ENCODE data around the gene PPIB. TPM values are rescaled to one million over a fixed set of nuclear protein-coding genes. Genes with fewer than 3 reads are reported as not detected.
"Not testable (repeated sequence)": the region's sequence is repeated elsewhere in the genome, so short reads cannot be mapped to it uniquely, and the experiment has no call there.

Gene PPIB
- total and polyA plus RNA-seq, 4 experiments from 2014 or later = 247 to 730 (median 443) TPM

- Histone ChIP-seq H3K27ac (ENCODE audit: low read depth, low read length) (no peak overlapping the region), H3K27me3 (ENCODE audit: insufficient read depth, low read length) (no peaks in the 10 kb centered on the region), H3K9me3 (ENCODE audit: control insufficient read depth in 1 of 2, low read length in 2 of 2) (no peaks in the 10 kb centered on the region), H3K4me3 (ENCODE audit: low read length in 2 of 2) (no peak overlapping the region), H3K36me3 (ENCODE audit: insufficient read depth, low read length) (peaks cover 87% of the 10 kb centered on the region), H3K4me1 (ENCODE audit: insufficient read depth, low read length) (no peaks in the 10 kb centered on the region)
- ChIA-PET POLR2A (ENCODE audit: partially characterized antibody) (no interaction called here), CTCF (ENCODE audit: partially characterized antibody) (no interaction called here)
- H3K4me1 Mint-ChIP-seq = no peaks in the 10 kb centered on the region
- H3K27ac Mint-ChIP-seq = no peak overlapping the region
- peaks cover 58 to 86% of the 10 kb centered on the region in 2 donors for H3K36me3 Mint-ChIP-seq
- intact Hi-C loops (cut with micrococcal nuclease) = no loop called here
- no peaks in the 10 kb centered on the region for H3K9me3 Mint-ChIP-seq
- DNase-seq = no peak
- no peaks in the 10 kb centered on the region for H3K27me3 Mint-ChIP-seq
- no peak overlapping the region for H3K4me3 Mint-ChIP-seq
Measured at GRCh38 chr15:64127521-64128270, 35.1 kb downstream of the PPIB start.

GRCh38 chr15:64125978-64126377 lies 36.8 kb downstream of the PPIB start:
- no peaks in the 10 kb centered on the region for H3K27me3 ChIP-seq (ENCODE audit: insufficient read depth, low read length)
- Mint-ChIP-seq H3K27me3 (no peaks in the 10 kb centered on the region), H3K4me1 (no peaks in the 10 kb centered on the region), H3K27ac (peak overlapping the region in 1 of 7 donors; percentile 1), H3K36me3 (peaks cover 47 to 83% of the 10 kb centered on the region in 2 donors), H3K4me3 (no peak overlapping the region), H3K9me3 (no peaks in the 10 kb centered on the region)
- no peak overlapping the region for H3K4me3 ChIP-seq (ENCODE audit: low read length in 2 of 2)
- DNase-seq = no peak
- intact Hi-C loops (cut with micrococcal nuclease) = no loop called here
- H3K36me3 ChIP-seq (ENCODE audit: insufficient read depth, low read length) = peaks cover 84% of the 10 kb centered on the region
- no peaks in the 10 kb centered on the region for H3K9me3 ChIP-seq (ENCODE audit: control insufficient read depth in 1 of 2, low read length in 2 of 2)
- POLR2A ChIA-PET (ENCODE audit: partially characterized antibody) = no interaction called here
- no peaks in the 10 kb centered on the region for H3K4me1 ChIP-seq (ENCODE audit: insufficient read depth, low read length)
- no peak overlapping the region for H3K27ac ChIP-seq (ENCODE audit: low read depth, low read length)
- CTCF ChIA-PET (ENCODE audit: partially characterized antibody) = interaction anchor here (1.2 to 1.6 kb wide), 3 partner anchors 18 to 723 kb away, joined by 3 to 4 read pairs (median 4); no protein-coding TSS in a partner anchor

- H3K4me3 Mint-ChIP-seq = no peak overlapping the region
- peaks cover 49 to 85% of the 10 kb centered on the region in 2 donors for H3K36me3 Mint-ChIP-seq
- DNase-seq = no peak
- Histone ChIP-seq H3K4me1 (ENCODE audit: insufficient read depth, low read length) (no peaks in the 10 kb centered on the region), H3K27ac (ENCODE audit: low read depth, low read length) (no peak overlapping the region), H3K27me3 (ENCODE audit: insufficient read depth, low read length) (no peaks in the 10 kb centered on the region), H3K9me3 (ENCODE audit: control insufficient read depth in 1 of 2, low read length in 2 of 2) (no peaks in the 10 kb centered on the region), H3K4me3 (ENCODE audit: low read length in 2 of 2) (no peak overlapping the region), H3K36me3 (ENCODE audit: insufficient read depth, low read length) (peaks cover 86% of the 10 kb centered on the region)
- H3K4me1 Mint-ChIP-seq = no peaks in the 10 kb centered on the region
- intact Hi-C loops (cut with micrococcal nuclease) = no loop called here
- ChIA-PET POLR2A (ENCODE audit: partially characterized antibody) (no interaction called here), CTCF (ENCODE audit: partially characterized antibody) (interaction anchor here (1.0 kb wide), 1 partner anchor 31 kb away, joined by 3 read pairs; no protein-coding TSS in a partner anchor)
- no peaks in the 10 kb centered on the region for H3K27me3 Mint-ChIP-seq
- no peak overlapping the region for H3K27ac Mint-ChIP-seq
- H3K9me3 Mint-ChIP-seq = no peaks in the 10 kb centered on the region
Measured at GRCh38 chr15:64122936-64123351, 39.9 kb downstream of the PPIB start.

- Mint-ChIP-seq H3K9me3 (no peaks in the 10 kb centered on the region), H3K27ac (peak overlapping the region in 1 of 7 donors; percentile 53), H3K4me1 (no peaks in the 10 kb centered on the region), H3K36me3 (peaks cover 47 to 83% of the 10 kb centered on the region in 2 donors), H3K4me3 (no peak overlapping the region), H3K27me3 (no peaks in the 10 kb centered on the region)
- no peaks in the 10 kb centered on the region for H3K27me3 ChIP-seq (ENCODE audit: insufficient read depth, low read length)
- no peak for DNase-seq
- H3K36me3 ChIP-seq (ENCODE audit: insufficient read depth, low read length) = peaks cover 84% of the 10 kb centered on the region
- no peak overlapping the region for H3K27ac ChIP-seq (ENCODE audit: low read depth, low read length)
- intact Hi-C loops (cut with micrococcal nuclease) = no loop called here
- ChIA-PET POLR2A (ENCODE audit: partially characterized antibody) (no interaction called here), CTCF (ENCODE audit: partially characterized antibody) (no interaction called here)
- H3K4me1 ChIP-seq (ENCODE audit: insufficient read depth, low read length) = no peaks in the 10 kb centered on the region
- no peak overlapping the region for H3K4me3 ChIP-seq (ENCODE audit: low read length in 2 of 2)
- H3K9me3 ChIP-seq (ENCODE audit: control insufficient read depth in 1 of 2, low read length in 2 of 2) = no peaks in the 10 kb centered on the region
Measured at GRCh38 chr15:64122444-64122843, 40.4 kb downstream of the PPIB start.

GRCh38 chr15:64121614-64122013 lies 41.2 kb downstream of the PPIB start:
- H3K27me3 Mint-ChIP-seq = no peaks in the 10 kb centered on the region
- Histone ChIP-seq H3K27me3 (ENCODE audit: insufficient read depth, low read length) (no peaks in the 10 kb centered on the region), H3K4me1 (ENCODE audit: insufficient read depth, low read length) (no peaks in the 10 kb centered on the region), H3K4me3 (ENCODE audit: low read length in 2 of 2) (no peak overlapping the region), H3K36me3 (ENCODE audit: insufficient read depth, low read length) (peaks cover 80% of the 10 kb centered on the region), H3K27ac (ENCODE audit: low read depth, low read length) (no peak overlapping the region), H3K9me3 (ENCODE audit: control insufficient read depth in 1 of 2, low read length in 2 of 2) (no peaks in the 10 kb centered on the region)
- H3K9me3 Mint-ChIP-seq = no peaks in the 10 kb centered on the region
- no peaks in the 10 kb centered on the region for H3K4me1 Mint-ChIP-seq
- no peak overlapping the region for H3K27ac Mint-ChIP-seq
- ChIA-PET CTCF (ENCODE audit: partially characterized antibody) (no interaction called here), POLR2A (ENCODE audit: partially characterized antibody) (interaction anchor here (0.6 kb wide), 1 partner anchor 21 kb away, joined by 3 read pairs; no protein-coding TSS in a partner anchor)
- DNase-seq = no peak
- H3K36me3 Mint-ChIP-seq = peaks cover 48 to 77% of the 10 kb centered on the region in 2 donors
- no peak overlapping the region for H3K4me3 Mint-ChIP-seq
- intact Hi-C loops (cut with micrococcal nuclease) = no loop called here

- peaks cover 49 to 78% of the 10 kb centered on the region in 2 donors for H3K36me3 Mint-ChIP-seq
- H3K27ac ChIP-seq (ENCODE audit: low read depth, low read length); DNase-seq; POLR2A ChIA-PET (ENCODE audit: partially characterized antibody); H3K4me1 ChIP-seq (ENCODE audit: insufficient read depth, low read length); H3K27ac Mint-ChIP-seq; intact Hi-C loops (cut with micrococcal nuclease); H3K4me1 Mint-ChIP-seq; H3K27me3 ChIP-seq (ENCODE audit: insufficient read depth, low read length); H3K9me3 Mint-ChIP-seq; H3K4me3 Mint-ChIP-seq; H3K4me3 ChIP-seq (ENCODE audit: low read length in 2 of 2); H3K9me3 ChIP-seq (ENCODE audit: control insufficient read depth in 1 of 2, low read length in 2 of 2); H3K27me3 Mint-ChIP-seq: not testable (repeated sequence)
- H3K36me3 ChIP-seq (ENCODE audit: insufficient read depth, low read length) = peaks cover 81% of the 10 kb centered on the region
- CTCF ChIA-PET (ENCODE audit: partially characterized antibody) = interaction anchor here (0.7 to 1.6 kb wide), 3 partner anchors 34 to 612 kb away, joined by 3 to 5 read pairs (median 3); no protein-coding TSS in a partner anchor
Measured at GRCh38 chr15:64120322-64120721, 42.5 kb downstream of the PPIB start.

- H3K27me3 Mint-ChIP-seq = no peaks in the 10 kb centered on the region
- H3K4me3 Mint-ChIP-seq = no peak overlapping the region
- H3K4me1 Mint-ChIP-seq = peaks cover 0 to 1% (median under 1%) of the 10 kb centered on the region in 4 donors
- ChIA-PET POLR2A (ENCODE audit: partially characterized antibody) (no interaction called here), CTCF (ENCODE audit: partially characterized antibody) (no interaction called here)
- no peaks in the 10 kb centered on the region for H3K4me1 ChIP-seq (ENCODE audit: insufficient read depth, low read length)
- peak overlapping the region in 1 of 7 donors; percentile 55 for H3K27ac Mint-ChIP-seq
- peaks cover 83% of the 10 kb centered on the region for H3K36me3 ChIP-seq (ENCODE audit: insufficient read depth, low read length)
- no peaks in the 10 kb centered on the region for H3K9me3 Mint-ChIP-seq
- peaks cover 54 to 77% of the 10 kb centered on the region in 2 donors for H3K36me3 Mint-ChIP-seq
- no peak overlapping the region for H3K4me3 ChIP-seq (ENCODE audit: low read length in 2 of 2)
- intact Hi-C loops (cut with micrococcal nuclease) = no loop called here
- H3K27ac ChIP-seq (ENCODE audit: low read depth, low read length) = no peak overlapping the region
- no peaks in the 10 kb centered on the region for H3K27me3 ChIP-seq (ENCODE audit: insufficient read depth, low read length)
- no peaks in the 10 kb centered on the region for H3K9me3 ChIP-seq (ENCODE audit: control insufficient read depth in 1 of 2, low read length in 2 of 2)
- no peak for DNase-seq
Measured at GRCh38 chr15:64117759-64118487, 44.9 kb downstream of the PPIB start.

Data from CD4-positive, alpha-beta memory T cell (primary cell).